GM12878 (cell line): ENCODE data around the gene P4HA1. TPM values are rescaled to one million over a fixed set of nuclear protein-coding genes. Genes with fewer than 3 reads are reported as not detected.

Experiments
- ATAC-seq: fragments of 200-7000 bp; cut with Tn5 transposase; 3 replicates; pipeline ENCODE4 v1.9.1; 2020; ENCODE audit warnings: mild to moderate bottlenecking, moderate library complexity
- BruUV-seq: library from RNA; stranded (reverse); fragments of 400-500 nt; replicated peaks from 2 replicates; lab custom pipeline; 2021; lab: Mats Ljungman, UMichigan
- CTCF ChIA-PET: fragments of 300-600 bp; sonication (Branson Sonifier 250); formaldehyde crosslinking; extraction: SDS; loops from one replicate; lab custom pipeline; 2021; ENCODE audit warnings: inconsistent platforms; lab: Yijun Ruan, JAX
- POLR2A ChIA-PET: fragments of 350-600 bp; formaldehyde crosslinking; extraction: SDS; loops from one replicate; lab custom pipeline; 2021; ENCODE audit warnings: inconsistent platforms; lab: Charles Lee
- RAD21 ChIA-PET: fragments of 300-600 bp; sonication (Branson Sonifier 250); formaldehyde crosslinking; loops from one replicate; lab custom pipeline; 2023; ENCODE audit warnings: antibody characterized with exemption; ENCODE audit not compliant: unreplicated experiment; lab: Charles Lee
- SMC1A ChIA-PET: fragments of 300-600 bp; sonication (Branson Sonifier 250); formaldehyde crosslinking; loops from one replicate; lab custom pipeline; 2023; ENCODE audit not compliant: unreplicated experiment, uncharacterized antibody; lab: Charles Lee
- DNase-seq: peaks from one replicate; pipeline ENCODE4 v3.0.0-alpha.2; 2011; ENCODE audit warnings: low read depth, low spot score
- FAIRE-seq: peaks from 3 replicates; lab custom pipeline; 2011; peaks lifted over from hg19 to GRCh38; lab: Jason Lieb, UNC
- H2AFZ ChIP-seq: 2 replicates; pipeline ENCODE4 v1.6.0; 2011; ENCODE audit warnings: low read depth, low read length, control low read depth; ENCODE audit not compliant: control insufficient read depth
- H3K27ac ChIP-seq: 2 replicates; pipeline ENCODE4 v1.5.1; 2011; ENCODE audit warnings: control low read depth; ENCODE audit not compliant: control insufficient read depth, insufficient read depth
- H3K27me3 ChIP-seq, 2 experiments: replicated peaks in 1 of 2; 2 replicates each; pipeline versions ENCODE4 v1.6.0 to v1.6.1; 2011; ENCODE audit warnings: low read length in 1 of 2; ENCODE audit not compliant: control insufficient read depth in 2 of 2, insufficient read depth in 2 of 2
- H3K36me3 ChIP-seq, 2 experiments: 2 replicates each; pipeline ENCODE4 v1.5.1; 2011; ENCODE audit warnings: low read length in 1 of 2; ENCODE audit not compliant: control insufficient read depth in 2 of 2, insufficient read depth in 2 of 2
- H3K4me1 ChIP-seq: 2 replicates; pipeline ENCODE4 v1.6.1; 2011; ENCODE audit warnings: mild to moderate bottlenecking, low read length, moderate library complexity, mixed read lengths; ENCODE audit not compliant: control insufficient read depth, insufficient read depth
- H3K4me2 ChIP-seq: 2 replicates; pipeline ENCODE4 v1.6.0; 2011; ENCODE audit warnings: control low read depth; ENCODE audit not compliant: control insufficient read depth, insufficient read depth
- H3K4me3 ChIP-seq: fragments of 200-600 bp; sonication (generic); 2 replicates; pipeline ENCODE4 v1.5.1; 2016
- H3K79me2 ChIP-seq: 2 replicates; pipeline ENCODE4 v1.6.0; 2011; ENCODE audit warnings: low read length; ENCODE audit not compliant: control insufficient read depth, insufficient read depth
- H3K9ac ChIP-seq: 2 replicates; pipeline ENCODE4 v1.8.0; 2011; ENCODE audit warnings: low read length, control low read depth, mixed read lengths; ENCODE audit not compliant: control insufficient read depth, insufficient read depth
- H3K9me3 ChIP-seq: replicated peaks from 3 replicates; pipeline ENCODE4 v1.5.1; 2011; ENCODE audit warnings: mild to moderate bottlenecking, low read length; ENCODE audit not compliant: control insufficient read depth, insufficient read depth
- H4K20me1 ChIP-seq: 2 replicates; pipeline ENCODE4 v1.6.0; 2011; ENCODE audit not compliant: control insufficient read depth, insufficient read depth
- HDGF ChIP-seq: fragments of 450-650 bp; IDR thresholded peaks from 2 replicates; pipeline ENCODE4 v1.6.1; 2016; ENCODE audit warnings: antibody characterized with exemption
- MEF2B ChIP-seq: fragments of 450-650 bp; IDR thresholded peaks from 2 replicates; pipeline ENCODE4 v1.6.1; 2018; ENCODE audit warnings: mild to moderate bottlenecking, moderate library complexity; ENCODE audit not compliant: partially characterized antibody, poor library complexity, severe bottlenecking
- PAX8 ChIP-seq: fragments of 450-650 bp; IDR thresholded peaks from 2 replicates; pipeline ENCODE4 v1.6.1; 2017; ENCODE audit warnings: mild to moderate bottlenecking, moderate library complexity
- RELA ChIP-seq: fragments of 450-650 bp; IDR thresholded peaks from 2 replicates; pipeline ENCODE4 v1.8.0; 2014; ENCODE audit warnings: borderline replicate concordance; ENCODE audit not compliant: partially characterized antibody
- WGBS: methylation state at CpG from one replicate; pipeline ENCODE4 v1.1.6; 2016; ENCODE audit warnings: low lambda C conversion rate; ENCODE audit not compliant: insufficient replicate concordance, insufficient coverage; ENCODE audit errors: missing lambda C conversion rate; 5-methylcytosine and 5-hydroxymethylcytosine counted together
- in situ Hi-C: fragments of 300-500 bp; cut with MboI; formaldehyde crosslinking; loops from 9 replicates; pipeline ENCODE4 v1.14.3; 2018; ENCODE audit warnings: mixed read lengths
- intact Hi-C: fragments of 100-400 bp; cut with micrococcal nuclease; formaldehyde crosslinking; loops from one replicate; pipeline ENCODE4 v1.14.2; 2022; ENCODE audit not compliant: unreplicated experiment
- polyA plus RNA-seq, 11 experiments: library from polyadenylated mRNA; depleted of rRNA in 4 of 11; unstranded in 6 of 11; stranded (reverse) in 5 of 11; fragments of >200 nt; fragmentation: Nextera tagmentation in 4 of 11; fragmentation: Illumina TruSeq in 1 of 11; extraction: Ambion mirVana in 4 of 11; extraction: Trizol in 1 of 11; gene quantifications; 1 replicate in 1 of 11; 2 replicates in 10 of 11; pipeline versions ENCODE4 v1.2.1 to v1.2.3, GENCODE V29; 2011 to 2016; ENCODE audit warnings: inconsistent platforms in 2 of 11, missing spikeins in 2 of 11, low read depth in 1 of 11
- total RNA-seq, 4 experiments: library from RNA; depleted of rRNA in 3 of 4; stranded (reverse); fragments of >200 nt in 3 of 4; fragmentation: Illumina TruSeq in 1 of 4; extraction: Trizol in 1 of 4; gene quantifications; 2 replicates each; pipeline versions ENCODE4 v1.2.1 to v1.2.3, GENCODE V29; 2013 to 2021

Gene P4HA1
- total and polyA plus RNA-seq, 10 of the 15 experiments (the other 5 are each of a cell fraction or from before 2014, with no cell fraction given), result 15.0 to 160 (median 24.1) TPM

GRCh38 chr10:73094986-73095480 lies 1.6 kb downstream of the P4HA1 start:
- WGBS, result 0% methylated on average over 4 of the region's 5 CpGs
- ChIA-PET SMC1A (interaction anchor here (0.9 to 7.6 kb wide), 23 partner anchors 10 to 75 kb away, joined by 3 to 114 read pairs (median 5); partner anchors contain the start of gene NUDT13), CTCF (interaction anchor here (0.6 to 9.6 kb wide), 15 partner anchors 12 to 1264 kb away, joined by 3 to 110 read pairs (median 9); partner anchors contain the start of genes DNAJC9 and NUDT13), POLR2A (interaction anchor here (0.5 to 7.0 kb wide), 28 partner anchors 8 to 1416 kb away, joined by 3 to 49 read pairs (median 5); partner anchors contain the start of genes DNAJC9, ECD, FAM149B1 and NUDT13), RAD21 (interaction anchor here (0.6 to 5.7 kb wide), 19 partner anchors 12 to 731 kb away, joined by 3 to 90 read pairs (median 8); partner anchors contain the start of genes DNAJC9, ECD, FAM149B1 and NUDT13)
- H3K27ac ChIP-seq, result peak overlapping the region; percentile 89
- no peak overlapping the region for H2AFZ ChIP-seq
- in situ Hi-C loops (loop anchor here (5.0 kb wide), 1 partner anchor 67 kb away; no protein-coding TSS in a partner anchor), intact Hi-C loops (no loop called here)
- H3K79me2 ChIP-seq, result peaks cover 64% of the 10 kb centered on the region
- no peak for ATAC-seq
- H3K9me3 ChIP-seq, result no peaks in the 10 kb centered on the region
- peak overlapping the region; percentile 65; the same call in 1 of the 2 replicates for H3K4me2 ChIP-seq
- peak overlapping the region; percentile 95 for H3K4me3 ChIP-seq
- H3K9ac ChIP-seq, result peak overlapping the region; percentile 91
- BruUV-seq, result no TSS peak
- TF ChIP-seq MEF2B (peak; percentile 5), HDGF (no peak), RELA (no peak), PAX8 (0 out of 2 replicates have a peak, but pooled peaks have one; percentile 23)
- H3K36me3 ChIP-seq, result no peaks in the 10 kb centered on the region; a peak in 1 of 4 replicates
- DNase-seq, result no peak
- no peaks in the 10 kb centered on the region for H3K27me3 ChIP-seq
- H3K4me1 ChIP-seq, result peaks cover 6% of the 10 kb centered on the region; the same call in 1 of the 2 replicates
- no peak for FAIRE-seq
- H4K20me1 ChIP-seq, result no peaks in the 10 kb centered on the region; the same call in 1 of the 2 replicates
